Breast epithelium (tissue), 3 donors: ENCODE data around the gene TNIP1.

Source experiments
- CTCF ChIP-seq, 3 donors: fragments of 450-650 bp; IDR thresholded peaks; one replicate each; pipeline ENCODE4 v1.5.1; 2016 to 2017; ENCODE audit warnings: antibody characterized with exemption in 3 of 3, mild to moderate bottlenecking in 3 of 3, moderate library complexity in 3 of 3
- POLR2AphosphoS5 ChIP-seq, 3 donors: sonication (generic); formaldehyde crosslinking; IDR thresholded peaks; one replicate each; pipeline ENCODE4 v1.6.1; 2017; ENCODE audit warnings: antibody characterized with exemption in 3 of 3

DNA sequence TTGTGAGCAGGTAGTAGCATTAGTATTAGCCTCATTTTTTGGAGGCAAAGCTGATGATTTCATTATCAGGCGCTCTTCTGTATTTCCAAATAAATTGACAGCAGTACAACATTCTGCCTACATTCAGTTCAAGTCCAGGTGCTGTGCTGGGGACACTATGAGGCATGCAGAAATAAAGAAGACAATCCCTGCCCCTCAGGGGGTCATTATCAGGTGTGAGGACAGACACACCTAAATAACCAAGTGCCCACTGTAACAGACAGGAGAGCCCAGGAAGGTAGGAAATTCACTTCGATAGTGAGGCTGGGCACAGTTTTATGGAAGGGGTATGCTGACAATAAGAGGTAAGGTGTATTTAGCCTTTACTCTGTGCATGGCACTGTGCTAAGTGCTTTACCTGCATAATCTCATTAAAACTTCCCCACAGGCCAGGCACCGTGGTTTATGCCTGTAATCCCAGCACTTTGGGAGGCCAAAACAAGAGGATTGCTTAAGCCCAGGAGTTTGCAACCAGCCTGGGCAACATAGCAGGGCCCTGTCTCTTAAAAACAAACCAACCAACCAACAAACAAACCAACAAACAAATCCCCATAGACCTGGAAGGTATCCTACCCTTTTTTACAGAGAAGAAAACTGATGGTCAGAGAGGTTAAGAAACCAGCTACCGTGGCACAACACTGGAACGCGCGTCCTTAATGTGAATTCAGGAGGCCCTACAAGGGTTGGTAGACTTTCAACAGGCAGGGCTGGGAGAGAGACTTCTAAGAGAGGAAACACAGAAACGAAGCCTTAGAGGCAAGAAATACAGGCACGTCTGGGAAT is 77.9 kb downstream of the TNIP1 start:
- TF ChIP-seq CTCF (IDR thresholded peaks at IDR 0.05) (no peak), POLR2AphosphoS5 (IDR thresholded peaks at IDR 0.05) (no peak)
